Mesodermal cell (in vitro differentiated cells): ENCODE results near the gene CAPRIN1.

Source experiments
- H3K27ac ChIP-seq: 2 replicates; pipeline ENCODE4 v1.7.0; 2013; ENCODE audit warnings: mild to moderate bottlenecking, low read depth, low read length, moderate library complexity; ENCODE audit not compliant: severe bottlenecking
- H3K36me3 ChIP-seq: 2 replicates; pipeline ENCODE4 v1.7.1; 2013; ENCODE audit warnings: mild to moderate bottlenecking, low read length, moderate library complexity; ENCODE audit not compliant: control insufficient read depth, insufficient read depth
- H3K4me1 ChIP-seq: one replicate; pipeline ENCODE4 v1.7.1; 2013; ENCODE audit warnings: mild to moderate bottlenecking, low read length; ENCODE audit not compliant: insufficient read depth, control insufficient read depth, poor library complexity, severe bottlenecking
- H3K4me3 ChIP-seq: 2 replicates; pipeline ENCODE4 v1.7.0; 2013; ENCODE audit warnings: low read length, control low read depth, mild to moderate bottlenecking; ENCODE audit not compliant: insufficient read depth, poor library complexity, severe bottlenecking; ENCODE audit errors: extremely low read depth
- H3K9me3 ChIP-seq: 2 replicates; pipeline ENCODE4 v1.7.1; 2013; ENCODE audit warnings: mild to moderate bottlenecking, low read length, moderate library complexity; ENCODE audit not compliant: control insufficient read depth
- WGBS, 2 experiments: methylation state at CpG; one replicate each; pipeline ENCODE4 v1.1.5; 2013; ENCODE audit warnings: missing lambda C conversion rate in 2 of 2; ENCODE audit not compliant: insufficient coverage in 2 of 2; 5-methylcytosine and 5-hydroxymethylcytosine counted together

Gene CAPRIN1

GRCh38 chr11:34145073-34145472 is 93.5 kb downstream of the CAPRIN1 start:
- Histone ChIP-seq H3K4me1 (peaks cover 12% of the 10 kb centered on the region), H3K9me3 (no peaks in the 10 kb centered on the region), H3K27ac (no peak overlapping the region), H3K4me3 (no peak overlapping the region), H3K36me3 (peaks cover 95% of the 10 kb centered on the region)
- 98% methylated on average over 5 of the region's 5 CpGs for WGBS, 2 experiments

GRCh38 chr11:34145847-34146381 is 94.4 kb downstream of the CAPRIN1 start:
- H3K27ac ChIP-seq = no peak overlapping the region
- WGBS, 2 experiments = 94 to 99% methylated on average over 7 to 8 of the region's 8 CpGs
- no peak overlapping the region for H3K4me3 ChIP-seq
- peaks cover 93% of the 10 kb centered on the region for H3K36me3 ChIP-seq
- no peaks in the 10 kb centered on the region for H3K9me3 ChIP-seq
- peaks cover 12% of the 10 kb centered on the region for H3K4me1 ChIP-seq

GRCh38 chr11:34146411-34146810 is 94.9 kb downstream of the CAPRIN1 start:
- 97 to 99% methylated on average over 9 to 10 of the region's 12 CpGs for WGBS, 2 experiments
- Histone ChIP-seq H3K4me1 (peaks cover 12% of the 10 kb centered on the region), H3K4me3 (no peak overlapping the region), H3K27ac (no peak overlapping the region), H3K9me3 (no peaks in the 10 kb centered on the region), H3K36me3 (peaks cover 92% of the 10 kb centered on the region)

- Histone ChIP-seq H3K9me3 (no peaks in the 10 kb centered on the region), H3K4me1 (peaks cover 12% of the 10 kb centered on the region), H3K36me3 (peaks cover 87% of the 10 kb centered on the region), H3K27ac (no peak overlapping the region), H3K4me3 (no peak overlapping the region)
- 76 to 100% methylated on average over 1 to 4 of the region's 5 CpGs for whole genome bisulfite sequencing, 2 experiments
Measured at GRCh38 chr11:34146866-34147265, 95.3 kb downstream of the CAPRIN1 start.

- Histone ChIP-seq H3K9me3 (no peaks in the 10 kb centered on the region), H3K4me3 (no peak overlapping the region), H3K36me3 (peaks cover 86% of the 10 kb centered on the region), H3K4me1 (peaks cover 10% of the 10 kb centered on the region), H3K27ac (no peak overlapping the region)
- 93% methylated on average over 5 to 6 of the region's 8 CpGs for WGBS, 2 experiments
Measured at GRCh38 chr11:34147581-34147980, 96.0 kb downstream of the CAPRIN1 start.

- WGBS, 2 experiments = 86 to 87% methylated on average over 7 to 13 of the region's 16 CpGs
- Histone ChIP-seq H3K27ac (peak overlapping the region; percentile 75), H3K4me1 (peaks cover 8% of the 10 kb centered on the region), H3K9me3 (no peaks in the 10 kb centered on the region), H3K4me3 (no peak overlapping the region), H3K36me3 (peaks cover 85% of the 10 kb centered on the region)
Measured at GRCh38 chr11:34148504-34149165, 97.1 kb downstream of the CAPRIN1 start.

- Histone ChIP-seq H3K9me3 (no peaks in the 10 kb centered on the region), H3K27ac (peak overlapping the region; percentile 75), H3K4me3 (no peak overlapping the region), H3K4me1 (peaks cover 8% of the 10 kb centered on the region), H3K36me3 (peaks cover 85% of the 10 kb centered on the region)
- 94 to 96% methylated on average over 6 to 7 of the region's 7 CpGs for WGBS, 2 experiments
Measured at GRCh38 chr11:34149274-34149673, 97.7 kb downstream of the CAPRIN1 start.

GRCh38 chr11:34149786-34150185 is 98.3 kb downstream of the CAPRIN1 start:
- H3K27ac ChIP-seq = no peak overlapping the region

GRCh38 chr11:34150494-34151151 is 99.1 kb downstream of the CAPRIN1 start:
- Histone ChIP-seq H3K36me3 (peaks cover 85% of the 10 kb centered on the region), H3K4me3 (no peak overlapping the region), H3K27ac (no peak overlapping the region), H3K9me3 (no peaks in the 10 kb centered on the region), H3K4me1 (peaks cover 8% of the 10 kb centered on the region)
- 96 to 97% methylated on average over 5 of the region's 6 CpGs for WGBS, 2 experiments

More at GRCh38 chr11:34149786-34150185, 98.3 kb downstream of the CAPRIN1 start:
- Histone ChIP-seq H3K9me3 (no peaks in the 10 kb centered on the region), H3K4me3 (no peak overlapping the region), H3K4me1 (peaks cover 8% of the 10 kb centered on the region), H3K36me3 (peaks cover 85% of the 10 kb centered on the region)
- WGBS, 2 experiments = 89 to 94% methylated on average over 13 of the region's 13 CpGs
